ENCODE measurements around the gene PRSS2.

PRSS2 gene

DNA sequence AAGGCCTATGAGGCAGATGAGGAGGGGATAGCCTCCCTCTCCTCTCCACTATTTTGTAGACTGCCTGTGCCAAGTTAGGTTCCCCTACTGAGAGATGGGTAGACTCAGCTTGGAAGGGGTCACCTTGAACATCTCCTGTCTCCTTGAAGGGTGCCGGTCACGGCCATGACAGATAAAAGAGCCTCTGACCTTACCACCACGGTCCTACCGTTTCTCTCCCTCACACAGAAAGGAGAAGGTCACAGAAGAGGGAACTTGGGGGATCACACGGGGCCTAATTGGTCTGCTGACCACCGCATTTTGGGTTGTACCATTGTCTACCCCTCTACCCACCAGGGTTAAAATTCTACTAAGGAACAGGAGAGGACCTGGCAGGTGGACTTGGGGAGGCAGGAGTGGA lies 17.0 kb downstream of the PRSS2 start:
- DNase-seq, result peak in 1 of 2 donors; percentile 12

DNA sequence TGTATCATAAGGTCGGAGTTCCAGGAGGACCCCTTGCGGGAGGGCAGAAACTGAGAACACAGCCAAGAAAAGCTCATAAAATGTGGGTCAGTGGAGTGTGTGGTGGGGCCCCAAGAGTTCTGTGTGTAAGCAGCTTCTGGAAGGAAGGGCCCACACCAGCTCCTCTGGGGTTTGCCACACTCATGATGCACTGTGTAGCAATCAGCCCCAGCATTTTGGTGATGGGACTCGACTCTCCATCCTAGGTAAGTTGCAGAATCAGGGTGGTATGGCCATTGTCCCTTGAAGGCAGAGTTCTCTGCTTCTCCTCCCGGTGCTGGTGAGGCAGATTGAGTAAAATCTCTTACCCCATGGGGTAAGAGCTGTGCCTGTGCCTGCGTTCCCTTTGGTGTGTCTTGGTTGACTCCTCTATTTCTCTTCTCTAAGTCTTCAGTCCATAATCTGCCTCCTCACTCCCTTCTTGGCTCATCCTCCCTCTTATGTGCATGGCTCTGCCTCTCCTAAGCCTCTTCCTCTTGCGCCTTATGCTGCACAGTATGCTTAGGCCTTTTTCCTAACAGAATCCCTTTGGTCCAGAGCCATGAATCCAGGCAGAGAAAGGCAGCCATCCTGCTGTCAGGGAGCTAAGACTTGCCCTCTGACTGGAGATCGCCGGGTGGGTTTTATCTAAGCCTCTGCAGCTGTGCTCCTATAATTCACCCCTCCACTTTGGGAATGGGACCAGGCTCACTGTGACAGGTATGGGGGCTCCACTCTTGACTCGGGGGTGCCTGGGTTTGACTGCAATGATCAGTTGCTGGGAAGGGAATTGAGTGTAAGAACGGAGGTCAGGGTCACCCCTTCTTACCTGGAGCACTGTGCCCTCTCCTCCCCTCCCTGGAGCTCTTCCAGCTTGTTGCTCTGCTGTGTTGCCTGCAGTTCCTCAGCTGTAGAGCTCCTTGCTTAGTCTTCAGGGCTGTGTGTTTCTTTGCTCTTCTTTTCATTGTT lies 17.8 kb downstream of the PRSS2 start:
- DNase-seq, result peak in 1 of 2 donors; percentile 14

DNA sequence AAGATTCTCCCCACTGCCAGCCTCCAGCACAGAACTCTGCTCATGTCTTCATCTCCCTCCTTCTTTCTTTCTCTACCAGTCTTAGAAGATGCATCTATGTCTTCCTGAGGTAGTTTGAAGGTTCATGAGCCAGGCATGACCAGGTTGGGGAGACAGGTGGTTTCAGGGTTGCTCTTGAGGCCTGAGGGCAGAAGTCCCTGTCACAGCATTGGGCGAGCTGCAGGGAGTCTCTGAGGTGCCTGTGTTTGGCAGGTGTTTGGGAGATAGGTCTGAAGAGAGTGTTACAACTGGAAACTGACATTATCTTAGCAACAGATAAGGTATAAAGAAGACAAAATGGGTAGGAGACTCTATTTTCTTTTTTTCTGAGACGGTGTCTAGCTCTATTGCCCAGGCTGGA lies 18.7 kb downstream of the PRSS2 start:
- peak in 1 of 2 donors; percentile 31 for DNase-seq

DNA sequence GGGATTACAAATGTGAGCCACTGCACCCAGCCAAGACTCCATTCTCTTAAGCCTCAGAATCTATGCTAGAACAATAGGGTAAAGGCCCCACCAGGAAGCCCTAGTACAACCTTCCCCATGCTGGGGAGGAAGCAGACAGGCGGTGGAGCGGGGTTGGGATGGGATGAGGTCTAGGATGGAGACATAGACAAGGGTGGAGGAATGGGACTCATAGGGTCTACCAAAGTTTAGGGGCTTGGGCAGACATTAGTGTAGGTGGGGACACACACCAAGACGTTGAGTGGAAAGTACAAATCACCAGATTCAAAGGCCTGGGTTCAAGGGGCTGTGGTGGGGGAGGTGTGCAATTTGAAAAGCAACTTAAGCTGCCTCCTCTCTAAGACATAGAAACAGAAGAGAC lies 19.3 kb downstream of the PRSS2 start:
- peak in 1 of 2 donors; percentile 19 for DNase-seq

GRCh38 chr7:142790555-142790954 lies 19.8 kb downstream of the PRSS2 start:
- DNase-seq, result peak in 1 of 2 donors; percentile 23

DNA sequence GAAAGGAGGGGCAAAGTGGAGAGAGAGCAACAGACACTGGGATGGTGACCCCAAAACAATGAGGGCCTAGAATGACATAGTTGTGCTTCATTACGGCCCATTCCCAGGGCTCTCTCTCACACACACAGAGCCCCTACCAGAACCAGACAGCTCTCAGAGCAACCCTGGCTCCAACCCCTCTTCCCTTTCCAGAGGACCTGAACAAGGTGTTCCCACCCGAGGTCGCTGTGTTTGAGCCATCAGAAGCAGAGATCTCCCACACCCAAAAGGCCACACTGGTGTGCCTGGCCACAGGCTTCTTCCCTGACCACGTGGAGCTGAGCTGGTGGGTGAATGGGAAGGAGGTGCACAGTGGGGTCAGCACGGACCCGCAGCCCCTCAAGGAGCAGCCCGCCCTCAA lies 20.7 kb downstream of the PRSS2 start:
- DNase-seq, result peak in 1 of 2 donors; percentile 5

DNA sequence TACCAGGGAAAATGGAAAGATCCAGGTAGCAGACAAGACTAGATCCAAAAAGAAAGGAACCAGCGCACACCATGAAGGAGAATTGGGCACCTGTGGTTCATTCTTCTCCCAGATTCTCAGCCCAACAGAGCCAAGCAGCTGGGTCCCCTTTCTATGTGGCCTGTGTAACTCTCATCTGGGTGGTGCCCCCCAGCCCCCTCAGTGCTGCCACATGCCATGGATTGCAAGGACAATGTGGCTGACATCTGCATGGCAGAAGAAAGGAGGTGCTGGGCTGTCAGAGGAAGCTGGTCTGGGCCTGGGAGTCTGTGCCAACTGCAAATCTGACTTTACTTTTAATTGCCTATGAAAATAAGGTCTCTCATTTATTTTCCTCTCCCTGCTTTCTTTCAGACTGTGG lies 21.4 kb downstream of the PRSS2 start:
- peak in 1 of 2 donors; percentile 12 for DNase-seq

DNA sequence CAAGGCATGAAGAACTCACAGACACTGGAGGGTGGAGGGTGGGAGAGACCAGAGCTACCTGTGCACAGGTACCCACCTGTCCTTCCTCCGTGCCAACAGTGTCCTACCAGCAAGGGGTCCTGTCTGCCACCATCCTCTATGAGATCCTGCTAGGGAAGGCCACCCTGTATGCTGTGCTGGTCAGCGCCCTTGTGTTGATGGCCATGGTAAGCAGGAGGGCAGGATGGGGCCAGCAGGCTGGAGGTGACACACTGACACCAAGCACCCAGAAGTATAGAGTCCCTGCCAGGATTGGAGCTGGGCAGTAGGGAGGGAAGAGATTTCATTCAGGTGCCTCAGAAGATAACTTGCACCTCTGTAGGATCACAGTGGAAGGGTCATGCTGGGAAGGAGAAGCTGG lies 21.8 kb downstream of the PRSS2 start:
- DNase-seq, result peak in 1 of 2 donors; percentile 1

DNA sequence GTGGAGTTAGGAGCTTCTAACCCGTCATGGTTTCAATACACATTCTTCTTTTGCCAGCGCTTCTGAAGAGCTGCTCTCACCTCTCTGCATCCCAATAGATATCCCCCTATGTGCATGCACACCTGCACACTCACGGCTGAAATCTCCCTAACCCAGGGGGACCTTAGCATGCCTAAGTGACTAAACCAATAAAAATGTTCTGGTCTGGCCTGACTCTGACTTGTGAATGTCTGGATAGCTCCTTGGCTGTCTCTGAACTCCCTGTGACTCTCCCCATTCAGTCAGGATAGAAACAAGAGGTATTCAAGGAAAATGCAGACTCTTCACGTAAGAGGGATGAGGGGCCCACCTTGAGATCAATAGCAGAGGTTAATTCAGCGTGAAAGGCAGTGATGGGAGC lies 22.4 kb downstream of the PRSS2 start:
- no peak for DNase-seq

DNA sequence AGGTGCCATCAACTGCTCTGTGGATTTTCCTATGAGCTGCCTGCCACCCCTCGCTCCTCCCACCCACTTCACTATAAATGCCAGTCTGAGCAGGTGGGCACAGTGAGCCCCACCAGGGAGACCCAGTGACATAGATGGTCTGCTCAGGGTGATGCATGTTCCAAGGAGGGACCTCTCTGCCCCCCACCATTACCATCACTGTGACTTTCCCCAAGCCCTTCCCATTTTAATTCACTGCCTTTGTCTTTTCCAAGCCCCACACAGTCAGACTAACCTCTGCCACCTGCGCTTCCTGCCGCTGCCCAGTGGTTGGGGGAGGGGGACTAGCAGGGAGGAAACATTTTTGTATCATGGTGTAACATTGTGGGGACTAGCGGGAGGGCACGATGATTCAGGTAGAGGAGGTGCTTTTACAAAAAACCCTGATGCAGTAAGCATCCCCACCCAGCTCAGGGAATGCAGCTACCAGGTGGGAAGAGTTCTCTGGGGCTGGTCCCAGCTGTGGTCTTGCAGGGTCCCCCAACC lies 24.6 kb downstream of the PRSS2 start:
- peak; percentile 55 to 62 for DNase-seq

- no peak for DNase-seq
These were observed 25.3 kb downstream of the PRSS2 start for GRCh38 chr7:142796001-142796500.

DNA sequence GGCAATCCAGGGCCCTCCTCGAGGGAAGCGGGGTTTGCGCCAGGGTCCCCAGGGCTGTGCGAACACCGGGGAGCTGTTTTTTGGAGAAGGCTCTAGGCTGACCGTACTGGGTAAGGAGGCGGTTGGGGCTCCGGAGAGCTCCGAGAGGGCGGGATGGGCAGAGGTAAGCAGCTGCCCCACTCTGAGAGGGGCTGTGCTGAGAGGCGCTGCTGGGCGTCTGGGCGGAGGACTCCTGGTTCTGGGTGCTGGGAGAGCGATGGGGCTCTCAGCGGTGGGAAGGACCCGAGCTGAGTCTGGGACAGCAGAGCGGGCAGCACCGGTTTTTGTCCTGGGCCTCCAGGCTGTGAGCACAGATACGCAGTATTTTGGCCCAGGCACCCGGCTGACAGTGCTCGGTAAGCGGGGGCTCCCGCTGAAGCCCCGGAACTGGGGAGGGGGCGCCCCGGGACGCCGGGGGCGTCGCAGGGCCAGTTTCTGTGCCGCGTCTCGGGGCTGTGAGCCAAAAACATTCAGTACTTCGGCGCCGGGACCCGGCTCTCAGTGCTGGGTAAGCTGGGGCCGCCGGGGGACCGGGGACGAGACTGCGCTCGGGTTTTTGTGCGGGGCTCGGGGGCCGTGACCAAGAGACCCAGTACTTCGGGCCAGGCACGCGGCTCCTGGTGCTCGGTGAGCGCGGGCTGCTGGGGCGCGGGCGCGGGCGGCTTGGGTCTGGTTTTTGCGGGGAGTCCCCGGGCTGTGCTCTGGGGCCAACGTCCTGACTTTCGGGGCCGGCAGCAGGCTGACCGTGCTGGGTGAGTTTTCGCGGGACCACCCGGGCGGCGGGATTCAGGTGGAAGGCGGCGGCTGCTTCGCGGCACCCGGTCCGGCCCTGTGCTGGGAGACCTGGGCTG lies 26.0 kb downstream of the PRSS2 start:
- DNase-seq, result peak in 1 of 2 donors; percentile 28

GRCh38 chr7:142797391-142798377 lies 26.9 kb downstream of the PRSS2 start:
- DNase-seq, result peak in 1 of 2 donors; percentile 51

GRCh38 chr7:142798451-142799436 lies 28.0 kb downstream of the PRSS2 start:
- peak in 1 of 2 donors; percentile 65 for DNase-seq

DNA sequence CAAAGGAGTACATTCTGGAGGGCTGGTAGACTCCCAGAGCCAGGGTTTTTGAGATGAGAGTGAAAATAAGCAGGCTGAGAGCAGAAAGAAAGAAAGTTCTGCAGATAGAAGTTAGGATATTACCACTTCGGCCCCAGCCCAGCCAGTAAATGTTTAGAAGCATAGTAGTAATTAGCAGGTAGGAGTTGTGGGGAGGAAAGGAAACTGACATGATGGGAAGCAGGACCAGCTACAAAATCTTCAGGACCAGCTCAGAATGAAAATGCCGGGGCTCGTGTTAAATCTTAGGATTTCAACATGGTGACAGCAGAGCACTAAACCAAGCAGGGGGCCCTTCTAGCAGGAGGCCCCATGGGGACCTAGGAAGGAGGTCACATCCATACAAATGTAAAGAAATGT lies 28.7 kb downstream of the PRSS2 start:
- DNase-seq, result peak in 1 of 2 donors; percentile 29

GRCh38 chr7:142800088-142800487 lies 29.3 kb downstream of the PRSS2 start:
- DNase-seq, result peak in 1 of 2 donors; percentile 53

DNA sequence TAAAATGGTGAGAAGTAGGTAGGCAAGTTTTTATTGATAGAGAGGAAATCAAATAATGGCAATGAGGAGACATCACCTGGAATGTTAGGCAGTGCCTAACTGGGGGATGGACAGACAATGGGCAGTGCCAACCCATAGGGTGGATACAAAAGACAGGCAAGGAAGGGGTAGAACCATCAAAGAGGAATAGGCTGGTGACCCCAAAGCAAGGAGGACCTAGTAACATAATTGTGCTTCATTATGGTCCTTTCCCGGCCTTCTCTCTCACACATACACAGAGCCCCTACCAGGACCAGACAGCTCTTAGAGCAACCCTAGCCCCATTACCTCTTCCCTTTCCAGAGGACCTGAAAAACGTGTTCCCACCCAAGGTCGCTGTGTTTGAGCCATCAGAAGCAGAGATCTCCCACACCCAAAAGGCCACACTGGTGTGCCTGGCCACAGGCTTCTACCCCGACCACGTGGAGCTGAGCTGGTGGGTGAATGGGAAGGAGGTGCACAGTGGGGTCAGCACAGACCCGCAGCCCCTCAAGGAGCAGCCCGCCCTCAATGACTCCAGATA lies 30.0 kb downstream of the PRSS2 start:
- DNase-seq, result peak in 1 of 2 donors; percentile 18

DNA sequence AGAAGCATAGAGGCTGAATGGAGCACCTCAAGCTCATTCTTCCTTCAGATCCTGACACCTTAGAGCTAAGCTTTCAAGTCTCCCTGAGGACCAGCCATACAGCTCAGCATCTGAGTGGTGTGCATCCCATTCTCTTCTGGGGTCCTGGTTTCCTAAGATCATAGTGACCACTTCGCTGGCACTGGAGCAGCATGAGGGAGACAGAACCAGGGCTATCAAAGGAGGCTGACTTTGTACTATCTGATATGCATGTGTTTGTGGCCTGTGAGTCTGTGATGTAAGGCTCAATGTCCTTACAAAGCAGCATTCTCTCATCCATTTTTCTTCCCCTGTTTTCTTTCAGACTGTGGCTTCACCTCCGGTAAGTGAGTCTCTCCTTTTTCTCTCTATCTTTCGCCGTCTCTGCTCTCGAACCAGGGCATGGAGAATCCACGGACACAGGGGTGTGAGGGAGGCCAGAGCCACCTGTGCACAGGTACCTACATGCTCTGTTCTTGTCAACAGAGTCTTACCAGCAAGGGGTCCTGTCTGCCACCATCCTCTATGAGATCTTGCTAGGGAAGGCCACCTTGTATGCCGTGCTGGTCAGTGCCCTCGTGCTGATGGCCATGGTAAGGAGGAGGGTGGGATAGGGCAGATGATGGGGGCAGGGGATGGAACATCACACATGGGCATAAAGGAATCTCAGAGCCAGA lies 31.0 kb downstream of the PRSS2 start:
- DNase-seq, result peak in 1 of 2 donors; percentile 10

GRCh38 chr7:142802301-142802700 lies 31.5 kb downstream of the PRSS2 start:
- DNase-seq, result no peak

Measured in CD4-positive, alpha-beta T cell treated with Interferon alpha-2 for 1 hour (primary cell).